Mesodermal cell (in vitro differentiated cells): ENCODE measurements around the gene ARFRP1.
"Not testable (repeated sequence)": the region's sequence is repeated elsewhere in the genome, so short reads cannot be mapped to it uniquely, and the experiment has no call there.

Experiments
- H3K27ac ChIP-seq: 2 replicates; pipeline ENCODE4 v1.7.0; 2013; ENCODE audit warnings: mild to moderate bottlenecking, low read depth, low read length, moderate library complexity; ENCODE audit not compliant: severe bottlenecking
- H3K36me3 ChIP-seq: 2 replicates; pipeline ENCODE4 v1.7.1; 2013; ENCODE audit warnings: mild to moderate bottlenecking, low read length, moderate library complexity; ENCODE audit not compliant: control insufficient read depth, insufficient read depth
- H3K4me1 ChIP-seq: one replicate; pipeline ENCODE4 v1.7.1; 2013; ENCODE audit warnings: mild to moderate bottlenecking, low read length; ENCODE audit not compliant: insufficient read depth, control insufficient read depth, poor library complexity, severe bottlenecking
- H3K4me3 ChIP-seq: 2 replicates; pipeline ENCODE4 v1.7.0; 2013; ENCODE audit warnings: low read length, control low read depth, mild to moderate bottlenecking; ENCODE audit not compliant: insufficient read depth, poor library complexity, severe bottlenecking; ENCODE audit errors: extremely low read depth
- H3K9me3 ChIP-seq: 2 replicates; pipeline ENCODE4 v1.7.1; 2013; ENCODE audit warnings: mild to moderate bottlenecking, low read length, moderate library complexity; ENCODE audit not compliant: control insufficient read depth
- WGBS, 2 experiments: methylation state at CpG; one replicate each; pipeline ENCODE4 v1.1.5; 2013; ENCODE audit warnings: missing lambda C conversion rate in 2 of 2; ENCODE audit not compliant: insufficient coverage in 2 of 2; 5-methylcytosine and 5-hydroxymethylcytosine counted together

The ARFRP1 gene

DNA sequence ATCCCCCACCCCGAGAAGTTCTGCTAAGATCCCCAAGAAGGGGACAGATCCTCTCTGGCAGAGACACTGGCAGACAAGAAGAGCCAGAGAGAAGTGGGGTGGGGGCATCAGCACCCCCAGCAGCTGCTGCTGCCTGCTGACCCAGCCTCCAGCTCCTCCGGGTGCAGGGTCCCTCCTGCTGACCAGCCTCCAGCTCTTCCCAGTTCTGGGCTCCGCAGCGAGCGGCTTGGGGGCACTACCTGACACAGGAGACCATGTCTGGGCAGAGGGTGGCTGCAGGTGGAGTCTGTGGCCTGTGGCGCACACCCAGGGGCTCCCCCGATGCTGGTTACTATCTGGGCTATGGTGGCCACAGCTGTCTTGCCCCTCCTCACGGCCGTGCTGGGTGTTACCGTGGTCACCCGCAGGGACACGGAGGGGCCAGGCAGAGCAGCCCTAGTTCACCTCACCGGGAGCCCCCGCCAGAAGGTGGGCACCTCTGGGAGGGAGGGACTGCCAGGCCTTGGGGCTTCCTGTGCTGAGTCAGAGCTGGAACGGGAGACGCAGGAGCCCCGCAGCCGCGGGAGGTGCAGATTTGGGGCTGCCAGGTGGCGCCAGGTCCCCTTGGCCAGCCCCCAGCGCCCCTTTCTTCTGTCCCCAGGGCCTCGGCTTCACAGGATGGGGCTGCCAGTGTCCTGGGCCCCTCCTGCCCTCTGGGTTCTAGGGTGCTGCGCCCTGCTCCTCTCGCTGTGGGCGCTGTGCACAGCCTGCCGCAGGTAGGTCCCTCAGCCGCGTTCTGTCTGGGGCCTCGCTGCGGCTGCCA is 29.3 kb upstream of the ARFRP1 start:
- H3K27ac ChIP-seq: no peak overlapping the region
- WGBS, 2 experiments: 54 to 64% methylated on average over 27 to 30 of the region's 30 CpGs
- H3K4me3 ChIP-seq: no peak overlapping the region
- peaks cover 46% of the 10 kb centered on the region for H3K36me3 ChIP-seq
- H3K4me1 ChIP-seq: peaks cover 18% of the 10 kb centered on the region
- H3K9me3 ChIP-seq: no peaks in the 10 kb centered on the region

DNA sequence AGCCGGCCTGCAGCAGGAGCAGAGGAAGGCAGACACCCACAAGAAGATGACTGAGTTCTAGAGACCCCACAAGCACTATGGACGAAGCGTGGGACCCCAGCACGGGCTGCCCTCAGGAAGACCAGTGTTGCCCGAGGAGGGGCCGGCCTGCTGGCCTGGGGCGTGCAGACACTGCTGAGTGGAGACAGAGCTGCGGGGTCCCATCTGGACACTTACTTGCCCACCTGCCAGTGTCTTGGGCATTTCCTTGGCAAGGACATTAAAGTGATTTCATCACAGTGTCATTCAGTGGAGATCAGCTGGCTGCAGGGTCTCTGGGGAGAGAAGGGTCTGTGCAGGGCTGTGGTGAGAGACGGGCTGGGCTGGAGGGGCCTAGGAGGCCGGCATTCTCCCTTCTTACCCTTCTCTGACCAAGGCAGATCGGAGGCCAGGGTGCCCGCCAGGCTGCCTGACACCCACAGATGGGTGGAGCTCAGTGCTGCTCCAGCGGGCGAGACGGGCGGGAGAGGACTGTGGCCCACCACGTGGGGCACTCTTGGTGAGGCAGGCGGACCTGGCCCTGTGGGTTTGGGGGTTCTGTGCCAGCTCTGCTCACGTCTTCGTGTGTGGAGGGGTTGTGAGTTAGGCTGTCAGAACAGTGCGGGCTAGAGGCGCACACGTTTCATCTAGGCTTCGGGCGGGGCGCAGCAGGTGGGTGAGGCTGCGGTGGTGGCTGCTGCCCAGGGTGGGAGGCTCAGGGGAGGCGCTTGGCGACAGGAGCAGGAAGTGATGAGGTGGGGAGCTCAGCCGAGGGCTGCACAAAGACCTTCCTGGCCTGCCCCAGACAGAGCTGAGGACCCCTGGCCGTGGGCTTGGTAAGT is 28.3 kb upstream of the ARFRP1 start, which contains the start of gene LIME1:
LIME1 (plus strand) TSS at position 806 of the 860 bp plus-strand sequence. CDS start 886 bp downstream, outside the sequence.
- peaks cover 45% of the 10 kb centered on the region for H3K36me3 ChIP-seq
- WGBS, 2 experiments: 95% methylated on average over 28 of the region's 31 CpGs
- H3K4me3 ChIP-seq: no peak within 1 kb of the TSS
- no peak within 1 kb of the TSS for H3K27ac ChIP-seq
- H3K4me1 ChIP-seq: peaks cover 11% of the 10 kb centered on the region
- H3K9me3 ChIP-seq: no peaks in the 10 kb centered on the region

DNA sequence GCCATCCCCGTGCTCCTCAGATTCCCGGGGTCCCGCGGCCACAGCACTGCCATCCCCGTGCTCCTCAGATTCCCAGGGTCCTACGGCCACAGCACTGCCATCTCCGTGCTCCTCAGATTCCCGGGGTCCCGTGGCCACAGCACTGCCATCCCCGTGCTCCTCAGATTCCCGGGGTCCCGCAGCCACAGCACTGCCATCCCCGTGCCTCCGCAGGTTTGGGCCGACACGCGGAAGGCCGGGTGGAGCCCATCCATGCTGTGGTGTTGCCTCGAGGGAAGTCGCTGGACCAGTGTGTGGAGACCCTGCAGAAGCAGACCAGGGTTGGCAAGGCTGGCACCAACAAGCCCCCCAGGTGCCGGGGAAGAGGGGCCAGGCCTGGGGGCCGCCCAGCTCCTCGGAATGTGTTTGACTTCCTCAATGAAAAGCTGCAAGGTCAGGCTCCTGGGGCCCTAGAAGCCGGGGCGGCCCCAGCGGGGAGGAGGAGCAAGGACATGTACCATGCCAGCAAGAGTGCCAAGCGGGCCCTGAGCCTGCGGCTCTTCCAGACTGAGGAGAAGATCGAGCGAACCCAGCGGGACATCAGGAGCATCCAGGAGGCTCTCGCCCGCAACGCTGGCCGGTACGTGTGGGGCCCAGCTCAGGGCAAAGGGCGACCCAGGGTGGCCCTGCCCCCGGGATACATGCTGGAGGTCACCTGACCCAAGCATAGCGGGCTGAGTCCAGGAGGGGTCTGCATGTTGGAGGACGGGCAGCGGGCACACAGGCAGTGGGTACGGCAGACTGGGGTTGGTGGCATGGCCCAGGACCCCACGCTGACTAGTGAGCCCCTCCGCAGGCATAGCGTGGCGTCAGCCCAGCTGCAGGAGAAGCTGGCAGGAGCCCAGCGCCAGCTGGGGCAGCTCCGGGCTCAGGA is 27.4 kb upstream of the ARFRP1 start:
- H3K27ac ChIP-seq: no peak overlapping the region
- peaks cover 48% of the 10 kb centered on the region for H3K36me3 ChIP-seq
- H3K4me1 ChIP-seq: peaks cover 8% of the 10 kb centered on the region
- no peaks in the 10 kb centered on the region for H3K9me3 ChIP-seq
- no peak overlapping the region for H3K4me3 ChIP-seq
- 96 to 97% methylated on average over 47 to 48 of the region's 48 CpGs for WGBS, 2 experiments

DNA sequence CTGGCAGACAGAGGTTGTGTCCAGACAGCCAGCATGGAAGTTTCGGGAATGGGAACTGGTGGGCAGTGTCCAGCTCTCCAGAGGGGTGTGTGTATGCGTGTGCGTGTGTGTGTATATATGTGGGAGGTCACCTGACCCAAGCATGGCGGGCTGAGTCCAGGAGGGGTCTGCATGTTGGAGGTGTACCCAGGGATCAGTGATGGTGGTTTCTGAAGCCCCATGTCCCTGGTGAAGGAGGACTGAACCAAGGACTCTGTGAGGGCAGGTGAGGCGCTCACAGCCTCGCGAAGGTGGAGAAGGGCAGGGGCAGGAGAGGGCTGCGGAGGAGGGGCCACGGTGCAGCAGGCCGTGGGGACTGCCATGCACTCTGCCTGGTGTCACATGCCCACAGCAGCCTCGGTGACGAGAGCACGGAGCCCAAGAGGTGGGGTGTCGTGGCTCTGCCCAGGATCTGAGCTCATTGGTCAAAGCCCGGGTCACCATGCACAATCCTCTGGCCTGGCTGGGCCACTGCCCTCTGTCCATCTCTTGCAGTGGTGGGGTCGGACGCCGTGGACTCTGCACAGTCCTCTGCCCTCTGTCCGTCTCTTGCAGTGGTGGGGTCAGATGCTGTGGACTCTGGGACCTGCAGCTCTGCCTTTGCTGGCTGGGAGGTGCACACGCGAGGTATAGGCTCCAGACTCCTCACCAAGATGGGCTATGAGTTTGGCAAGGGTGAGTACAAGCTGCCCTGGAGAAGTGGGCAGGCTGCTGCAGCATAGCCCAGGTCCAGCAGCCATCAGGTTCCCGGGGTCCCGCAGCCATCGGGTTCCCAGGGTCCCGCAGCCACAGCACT is 26.6 kb upstream of the ARFRP1 start:
- Histone ChIP-seq H3K9me3 (no peaks in the 10 kb centered on the region), H3K27ac (no peak overlapping the region), H3K4me1 (peaks cover 8% of the 10 kb centered on the region), H3K4me3 (no peak overlapping the region), H3K36me3 (peaks cover 55% of the 10 kb centered on the region)
- 94 to 96% methylated on average over 24 to 25 of the region's 25 CpGs for WGBS, 2 experiments

DNA sequence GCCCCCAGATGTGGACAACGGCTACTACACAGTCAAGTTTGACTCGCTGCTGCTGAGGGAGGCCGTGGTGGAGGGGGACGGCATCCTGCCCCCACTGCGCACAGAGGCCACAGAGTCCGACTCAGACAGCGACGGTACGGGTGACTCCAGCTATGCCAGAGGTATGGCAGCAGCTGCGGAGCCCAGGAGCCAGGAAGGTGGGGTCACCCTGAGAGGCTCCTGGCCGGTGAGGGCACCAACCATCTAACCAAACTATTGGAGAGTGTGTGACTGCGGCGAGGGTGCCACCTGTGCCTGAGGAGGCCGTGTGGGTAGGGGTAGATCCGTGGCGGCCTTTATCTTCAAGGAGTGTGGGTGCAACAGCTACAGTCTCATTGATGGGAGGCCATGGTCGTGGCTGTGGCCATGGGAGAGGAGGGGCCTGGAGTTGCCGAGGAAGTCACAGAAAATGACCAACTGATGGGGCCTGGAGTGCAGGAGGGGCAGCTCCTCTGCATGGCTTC is 25.9 kb upstream of the ARFRP1 start:
- H3K4me3 ChIP-seq: no peak overlapping the region
- H3K9me3 ChIP-seq: no peaks in the 10 kb centered on the region
- H3K4me1 ChIP-seq: peaks cover 7% of the 10 kb centered on the region
- H3K36me3 ChIP-seq: peaks cover 59% of the 10 kb centered on the region
- H3K27ac ChIP-seq: no peak overlapping the region
- 96 to 98% methylated on average over 16 to 18 of the region's 18 CpGs for WGBS, 2 experiments

DNA sequence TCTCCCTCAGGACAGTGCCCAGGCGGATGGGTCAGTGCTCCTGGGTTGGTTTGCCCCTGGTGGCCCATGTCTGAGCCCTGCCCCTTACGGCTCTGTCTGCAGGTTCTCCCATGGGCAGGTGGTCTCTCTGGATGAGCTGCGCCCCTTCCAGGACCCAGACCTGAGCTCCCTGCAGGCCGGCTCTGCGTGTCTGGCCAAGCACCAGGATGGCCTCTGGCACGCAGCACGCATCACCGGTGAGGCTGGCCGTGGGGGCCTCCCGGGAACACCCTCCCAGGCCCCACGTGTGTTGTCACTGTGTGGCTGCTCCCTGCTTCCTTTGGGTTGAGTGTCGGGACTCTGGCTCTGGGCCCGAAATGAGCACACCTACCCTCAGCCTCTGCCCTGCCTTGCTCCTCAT is 25.3 kb upstream of the ARFRP1 start:
- Histone ChIP-seq H3K4me3 (no peak overlapping the region), H3K9me3 (no peaks in the 10 kb centered on the region), H3K36me3 (peaks cover 63% of the 10 kb centered on the region), H3K4me1 (peaks cover 2% of the 10 kb centered on the region), H3K27ac (no peak overlapping the region)
- 94 to 98% methylated on average over 12 to 13 of the region's 13 CpGs for WGBS, 2 experiments

DNA sequence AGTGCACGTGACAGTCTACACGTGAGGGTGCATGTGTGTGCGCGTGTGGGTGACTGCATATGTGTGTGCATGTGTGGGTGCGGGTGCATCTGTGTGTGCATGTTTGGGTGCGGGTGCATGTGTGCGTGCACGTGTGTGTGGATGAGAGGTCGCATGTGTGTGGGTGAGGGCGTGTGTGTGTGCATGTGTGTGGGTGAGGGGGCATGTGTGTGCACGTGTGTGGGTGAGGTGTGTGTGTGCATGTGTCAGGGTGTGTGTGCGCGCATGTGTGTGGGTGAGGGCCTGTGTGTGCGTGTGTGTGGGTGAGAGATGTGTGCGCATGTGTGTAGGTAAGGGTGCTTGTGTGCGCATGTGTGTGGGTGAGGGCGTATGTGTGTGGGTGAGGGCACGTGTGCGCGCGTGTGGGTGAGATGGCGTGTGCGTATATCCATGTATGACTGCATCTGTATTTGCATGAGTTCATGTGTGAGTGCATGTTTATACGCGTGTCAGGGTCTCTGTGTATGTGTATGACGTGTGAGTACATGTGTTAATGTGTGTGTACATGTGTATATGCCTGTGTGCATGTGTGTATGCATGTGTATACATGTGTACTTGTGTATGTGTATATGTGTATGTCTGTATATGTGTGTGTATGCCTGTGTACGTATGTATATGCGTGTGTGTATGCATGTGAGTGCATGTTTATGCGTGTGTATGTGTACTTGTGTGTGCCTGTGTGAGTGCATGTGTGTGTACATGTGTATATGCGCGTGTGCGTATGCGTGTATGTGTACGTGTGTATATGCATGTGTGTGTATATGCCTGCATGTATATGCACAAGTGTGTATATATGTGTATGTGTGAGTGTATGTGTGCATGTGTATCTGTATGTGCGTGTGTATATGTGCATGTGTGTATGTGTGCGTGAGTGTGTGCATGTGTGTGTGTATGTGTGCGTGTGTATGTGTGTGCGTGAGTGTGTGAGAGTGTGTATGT is 24.6 kb upstream of the ARFRP1 start:
- no peaks in the 10 kb centered on the region for H3K9me3 ChIP-seq
- no peaks in the 10 kb centered on the region for H3K4me1 ChIP-seq
- peaks cover 63% of the 10 kb centered on the region for H3K36me3 ChIP-seq
- H3K27ac ChIP-seq: no peak overlapping the region
- no peak overlapping the region for H3K4me3 ChIP-seq
- WGBS, 2 experiments: 87 to 89% methylated on average over 35 to 38 of the region's 38 CpGs

DNA sequence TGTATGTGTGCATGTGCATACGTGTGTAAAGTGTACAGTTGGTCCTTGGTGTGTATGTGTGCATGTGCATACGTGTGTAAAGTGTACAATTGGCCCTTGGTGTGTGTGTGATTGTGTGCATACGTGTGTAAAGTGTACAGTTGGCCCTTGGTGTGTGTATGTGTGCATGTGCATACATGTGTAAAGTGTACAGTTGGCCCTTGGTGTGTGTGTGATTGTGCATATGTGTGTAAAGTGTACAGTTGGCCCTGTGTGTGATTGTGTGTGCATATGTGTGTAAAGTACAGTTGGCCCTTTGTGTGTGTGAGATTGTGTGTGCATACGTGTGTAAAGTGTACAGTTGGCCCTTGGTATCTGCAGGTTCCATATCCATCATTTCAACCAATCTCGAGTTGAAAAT is 23.6 kb upstream of the ARFRP1 start:
- no peak overlapping the region for H3K4me3 ChIP-seq
- H3K36me3 ChIP-seq: peaks cover 67% of the 10 kb centered on the region
- no peaks in the 10 kb centered on the region for H3K9me3 ChIP-seq
- H3K27ac ChIP-seq: no peak overlapping the region
- H3K4me1 ChIP-seq: no peaks in the 10 kb centered on the region
- WGBS, 2 experiments: 75 to 92% methylated on average over 2 of the region's 5 CpGs

DNA sequence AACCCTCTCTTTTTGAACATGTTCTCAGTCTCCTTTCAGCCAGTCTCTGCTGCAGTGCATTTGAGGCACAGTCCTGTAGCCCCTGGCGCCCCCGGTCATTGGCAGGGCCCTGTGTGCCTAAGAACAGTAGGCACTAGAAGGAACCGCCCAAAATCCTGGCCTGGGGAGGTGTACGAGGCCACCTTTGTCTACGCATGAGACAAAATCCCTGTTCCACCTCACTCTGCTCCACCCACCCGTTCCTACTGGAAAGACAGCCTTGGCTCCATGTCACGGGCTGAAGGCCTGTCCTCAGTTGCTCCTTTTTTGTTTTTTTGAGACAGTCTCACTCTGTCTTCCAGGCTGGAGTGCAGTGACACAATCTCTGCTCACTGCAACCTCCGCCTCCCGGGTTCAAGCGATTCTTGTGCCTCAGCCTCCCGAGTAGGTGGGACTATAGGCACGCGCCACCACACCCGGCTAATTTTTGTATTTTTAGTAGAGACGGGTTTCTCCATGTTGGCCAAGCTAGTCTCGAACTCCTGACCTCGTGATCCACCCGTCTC is 22.5 kb upstream of the ARFRP1 start:
- not testable (repeated sequence) for H3K4me3 ChIP-seq, H3K4me1 ChIP-seq, H3K9me3 ChIP-seq, H3K27ac ChIP-seq
- WGBS, 2 experiments: 93 to 95% methylated on average over 18 of the region's 18 CpGs
- H3K36me3 ChIP-seq: peaks cover 66% of the 10 kb centered on the region
